OCI-LY7 (cell line): ENCODE data around the gene TFEB. TPM values are rescaled to one million over a fixed set of nuclear protein-coding genes. Genes with fewer than 3 reads are reported as not detected.

ENCODE experiments used
- BruUV-seq: library from RNA; stranded (reverse); fragments of 400-500 nt; replicated peaks from 2 replicates; lab custom pipeline; 2021; lab: Mats Ljungman, UMichigan
- CTCF ChIA-PET: fragments of 300-600 bp; sonication (Branson Sonifier 250); formaldehyde crosslinking; loops from one replicate; lab custom pipeline; 2022; ENCODE audit warnings: antibody characterized with exemption; ENCODE audit not compliant: unreplicated experiment; lab: Charles Lee
- POLR2A ChIA-PET: fragments of 300-600 bp; sonication (Branson Sonifier 250); formaldehyde crosslinking; loops from one replicate; lab custom pipeline; 2022; ENCODE audit warnings: antibody characterized with exemption; lab: Charles Lee
- DNase-seq: peaks from one replicate; pipeline ENCODE4 v3.0.0-alpha.2; 2015; ENCODE audit warnings: low spot score
- H2AFZ ChIP-seq: fragments of 200-600 bp; sonication (generic), shearing (Covaris generic); 2 replicates; pipeline ENCODE4 v1.6.1; 2014; ENCODE audit warnings: mild to moderate bottlenecking, antibody characterized with exemption, low read length, moderate library complexity
- H3K27ac ChIP-seq: fragments of 200-600 bp; sonication (generic); 2 replicates; pipeline ENCODE4 v1.5.1; 2014; ENCODE audit warnings: mixed run types, low read depth, mild to moderate bottlenecking, moderate library complexity, low read length, inconsistent platforms; ENCODE audit not compliant: poor library complexity, severe bottlenecking
- H3K36me3 ChIP-seq: fragments of 200-600 bp; sonication (generic); 2 replicates; pipeline ENCODE4 v1.6.1; 2014; ENCODE audit warnings: mild to moderate bottlenecking, antibody characterized with exemption, low read length, moderate library complexity, mixed read lengths; ENCODE audit not compliant: insufficient read depth
- H3K4me1 ChIP-seq: fragments of 200-600 bp; sonication (generic); 2 replicates; pipeline ENCODE4 v1.5.1; 2014; ENCODE audit warnings: mild to moderate bottlenecking, low read length; ENCODE audit not compliant: insufficient read depth, poor library complexity, severe bottlenecking
- H3K4me2 ChIP-seq: fragments of 200-600 bp; sonication (generic); 2 replicates; pipeline ENCODE4 v1.6.1; 2014; ENCODE audit warnings: mild to moderate bottlenecking, low read length
- H3K4me3 ChIP-seq: fragments of 200-600 bp; sonication (generic); 2 replicates; pipeline ENCODE4 v1.5.1; 2014; ENCODE audit warnings: mild to moderate bottlenecking, low read depth, low read length; ENCODE audit not compliant: poor library complexity, severe bottlenecking
- H3K79me2 ChIP-seq: fragments of 200-600 bp; sonication (generic); 2 replicates; pipeline ENCODE4 v1.6.1; 2016; ENCODE audit warnings: low read depth, mild to moderate bottlenecking, low read length, moderate library complexity, mixed read lengths; ENCODE audit not compliant: insufficient read depth
- H3K9me2 ChIP-seq: fragments of 200-600 bp; sonication (generic); 2 replicates; pipeline ENCODE4 v1.6.1; 2016; ENCODE audit warnings: mild to moderate bottlenecking, low read length, mixed read lengths; ENCODE audit not compliant: insufficient read depth
- H3K9me3 ChIP-seq: fragments of 200-600 bp; sonication (generic); 2 replicates; pipeline ENCODE4 v1.6.1; 2014; ENCODE audit warnings: mild to moderate bottlenecking, mixed run types, low read length, mixed read lengths
- H4K20me1 ChIP-seq: fragments of 200-600 bp; sonication (generic); 2 replicates; pipeline ENCODE4 v1.6.1; 2014; ENCODE audit warnings: mild to moderate bottlenecking, antibody characterized with exemption, low read length, moderate library complexity, mixed read lengths; ENCODE audit not compliant: insufficient read depth
- CTCF ChIP-seq: fragments of 200-600 bp; sonication (generic); conservative IDR thresholded peaks from 2 replicates; pipeline ENCODE4 v1.5.1; 2014; ENCODE audit warnings: mild to moderate bottlenecking, antibody characterized with exemption, low read length, moderate library complexity, mixed read lengths
- EZH2phosphoT487 ChIP-seq: fragments of 200-600 bp; sonication (generic); IDR thresholded peaks from 2 replicates; pipeline ENCODE4 v1.6.1; 2018; ENCODE audit warnings: low read depth, borderline replicate concordance, mild to moderate bottlenecking, mixed run types, antibody characterized with exemption, low read length, moderate library complexity, mixed read lengths
- intact Hi-C: fragments of 100-400 bp; cut with micrococcal nuclease; formaldehyde crosslinking; loops from one replicate; pipeline ENCODE4 v1.10.0; 2022; ENCODE audit not compliant: unreplicated experiment
- total RNA-seq, 2 experiments: library from RNA; depleted of rRNA in 1 of 2; stranded (reverse); fragments of >200 nt in 1 of 2; shearing (Covaris generic) in 1 of 2; gene quantifications; 2 replicates each; pipeline ENCODE4 v1.2.3, GENCODE V29; 2014 to 2022

Gene TFEB
- total RNA-seq, 2 experiments from 2014 or later, result 36.8 to 60.0 TPM

GRCh38 chr6:41769376-41769775, 34.0 kb upstream of the TFEB start:
- no peak overlapping the region for H3K4me2 ChIP-seq
- H3K36me3 ChIP-seq, result peaks cover 27% of the 10 kb centered on the region
- H3K9me2 ChIP-seq, result no peaks in the 10 kb centered on the region
- H2AFZ ChIP-seq, result no peak overlapping the region
- H3K27ac ChIP-seq, result no peak overlapping the region
- H3K4me1 ChIP-seq, result peaks cover 7% of the 10 kb centered on the region
- no peak for DNase-seq
- intact Hi-C loops, result no loop called here
- TF ChIP-seq CTCF, result no peak
- no peak for TF ChIP-seq EZH2phosphoT487
- no peak overlapping the region for H3K4me3 ChIP-seq
- CTCF ChIA-PET, result no interaction called here
- no TSS peak for BruUV-seq
- H3K79me2 ChIP-seq, result no peaks in the 10 kb centered on the region
- H3K9me3 ChIP-seq, result no peaks in the 10 kb centered on the region
- no peaks in the 10 kb centered on the region for H4K20me1 ChIP-seq
- POLR2A ChIA-PET, result interaction anchor here (1.5 kb wide), 1 partner anchor 21 kb away, joined by 3 read pairs; no protein-coding TSS in a partner anchor

- no peak for DNase-seq
- H4K20me1 ChIP-seq, result no peaks in the 10 kb centered on the region
- no TSS peak for BruUV-seq
- no peak overlapping the region for H2AFZ ChIP-seq
- intact Hi-C loops, result no loop called here
- peaks cover 7% of the 10 kb centered on the region for H3K4me1 ChIP-seq
- no peaks in the 10 kb centered on the region for H3K9me2 ChIP-seq
- CTCF ChIA-PET, result no interaction called here
- H3K9me3 ChIP-seq, result no peaks in the 10 kb centered on the region
- H3K4me2 ChIP-seq, result no peak overlapping the region
- H3K79me2 ChIP-seq, result no peaks in the 10 kb centered on the region
- peaks cover 23% of the 10 kb centered on the region; the same call in 1 of the 2 replicates for H3K36me3 ChIP-seq
- no peak overlapping the region for H3K27ac ChIP-seq
- TF ChIP-seq CTCF, result no peak
- no peak for TF ChIP-seq EZH2phosphoT487
- no peak overlapping the region for H3K4me3 ChIP-seq
- POLR2A ChIA-PET, result interaction anchor here (1.5 kb wide), 1 partner anchor 21 kb away, joined by 3 read pairs; no protein-coding TSS in a partner anchor
Measured at GRCh38 chr6:41768545-41769308, 33.3 kb upstream of the TFEB start.
